RWPE1 (cell line): ENCODE data around the gene CEP128.

ENCODE experiments used
- CTCF ChIA-PET: fragments of 350-600 bp; sonication (Branson Sonifier 250); formaldehyde crosslinking; extraction: SDS; loops from one replicate; lab custom pipeline; 2021; lab: Yijun Ruan, JAX
- POLR2A ChIA-PET: fragments of 400-600 bp; formaldehyde crosslinking; extraction: SDS; loops from one replicate; lab custom pipeline; 2020; ENCODE audit warnings: antibody characterized with exemption; ENCODE audit not compliant: low non-redundant PET; lab: Yijun Ruan, JAX
- DNase-seq: peaks from one replicate; pipeline ENCODE4 v3.0.0; 2012; ENCODE audit warnings: low spot score
- H3K27ac ChIP-seq: fragments of 450-650 bp; 2 replicates; pipeline ENCODE4 v1.5.1; 2017
- TF ChIP-seq, protein P1 (sequence below): fragments of 450-650 bp; conservative IDR thresholded peaks from 2 replicates; pipeline ENCODE4 v1.5.1; 2017; ENCODE audit warnings: low read depth, mild to moderate bottlenecking

The CEP128 gene

DNA sequence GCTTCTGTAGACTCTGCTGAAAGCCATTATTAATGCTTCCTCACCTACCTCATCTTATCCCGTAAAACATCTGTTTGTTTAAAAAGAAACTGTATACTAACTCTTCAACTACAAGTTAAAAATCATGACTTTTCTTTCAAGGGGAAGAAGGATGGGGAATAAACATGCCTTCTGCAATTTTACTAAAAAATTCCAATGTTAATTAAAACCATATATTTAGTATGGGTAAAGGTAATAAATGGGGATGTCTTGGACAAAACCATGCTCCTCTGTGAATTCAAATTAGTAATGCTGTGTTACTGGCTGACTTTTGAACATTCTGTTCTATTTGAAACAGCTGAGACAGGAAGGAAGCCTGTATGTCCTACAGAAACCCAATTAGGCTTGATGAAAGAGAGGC, 419.1 kb downstream of the CEP128 start:
- ChIA-PET CTCF (no interaction called here), POLR2A (no interaction called here)
- DNase-seq = no peak
- TF ChIP-seq, protein P1, sequence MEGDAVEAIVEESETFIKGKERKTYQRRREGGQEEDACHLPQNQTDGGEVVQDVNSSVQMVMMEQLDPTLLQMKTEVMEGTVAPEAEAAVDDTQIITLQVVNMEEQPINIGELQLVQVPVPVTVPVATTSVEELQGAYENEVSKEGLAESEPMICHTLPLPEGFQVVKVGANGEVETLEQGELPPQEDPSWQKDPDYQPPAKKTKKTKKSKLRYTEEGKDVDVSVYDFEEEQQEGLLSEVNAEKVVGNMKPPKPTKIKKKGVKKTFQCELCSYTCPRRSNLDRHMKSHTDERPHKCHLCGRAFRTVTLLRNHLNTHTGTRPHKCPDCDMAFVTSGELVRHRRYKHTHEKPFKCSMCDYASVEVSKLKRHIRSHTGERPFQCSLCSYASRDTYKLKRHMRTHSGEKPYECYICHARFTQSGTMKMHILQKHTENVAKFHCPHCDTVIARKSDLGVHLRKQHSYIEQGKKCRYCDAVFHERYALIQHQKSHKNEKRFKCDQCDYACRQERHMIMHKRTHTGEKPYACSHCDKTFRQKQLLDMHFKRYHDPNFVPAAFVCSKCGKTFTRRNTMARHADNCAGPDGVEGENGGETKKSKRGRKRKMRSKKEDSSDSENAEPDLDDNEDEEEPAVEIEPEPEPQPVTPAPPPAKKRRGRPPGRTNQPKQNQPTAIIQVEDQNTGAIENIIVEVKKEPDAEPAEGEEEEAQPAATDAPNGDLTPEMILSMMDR = no peak
- H3K27ac ChIP-seq = no peak overlapping the region

DNA sequence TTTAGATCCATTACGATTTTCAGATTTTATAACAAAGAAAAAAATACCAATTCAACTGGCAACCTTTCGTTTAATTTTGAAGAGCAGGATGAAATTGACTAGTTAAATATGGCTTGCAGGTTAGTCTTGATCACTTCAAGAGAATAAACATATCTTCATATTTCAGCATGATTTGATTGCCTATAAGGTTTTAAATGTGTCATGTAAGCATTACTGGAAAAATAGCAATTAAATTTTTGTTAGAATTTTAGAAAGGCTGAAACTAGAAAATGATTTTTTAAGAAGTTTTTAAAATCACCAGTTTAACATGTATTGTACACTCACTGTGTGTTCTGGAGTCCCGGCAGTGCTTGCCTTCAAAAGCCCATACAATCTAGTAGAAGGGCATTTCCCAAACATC, 420.1 kb downstream of the CEP128 start:
- TF ChIP-seq, protein P1 = no peak
- DNase-seq = no peak
- POLR2A ChIA-PET = no interaction called here
- CTCF ChIA-PET = no interaction called here
- no peak overlapping the region for H3K27ac ChIP-seq

DNA sequence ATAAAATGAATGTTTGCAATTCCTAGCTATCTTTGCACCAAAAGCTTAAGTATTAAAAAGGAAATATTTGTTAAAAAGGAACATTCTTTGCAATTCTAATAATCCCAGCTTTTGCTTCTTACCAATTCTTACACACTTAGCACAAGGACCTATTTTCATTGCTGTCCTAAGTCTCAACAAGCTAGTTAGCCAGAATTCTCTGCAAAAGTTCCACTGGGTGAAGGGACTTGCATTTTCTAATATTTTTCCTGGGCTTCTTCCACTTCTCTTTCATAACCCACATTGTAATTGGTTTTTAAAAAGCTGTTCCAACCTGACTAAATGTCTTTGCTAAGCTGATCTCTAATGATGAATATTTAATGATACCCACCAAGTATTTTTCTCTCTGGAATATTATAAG, 422.5 kb downstream of the CEP128 start:
- POLR2A ChIA-PET = no interaction called here
- DNase-seq = no peak
- H3K27ac ChIP-seq = no peak overlapping the region
- CTCF ChIA-PET = no interaction called here
- TF ChIP-seq, protein P1 = no peak

DNA sequence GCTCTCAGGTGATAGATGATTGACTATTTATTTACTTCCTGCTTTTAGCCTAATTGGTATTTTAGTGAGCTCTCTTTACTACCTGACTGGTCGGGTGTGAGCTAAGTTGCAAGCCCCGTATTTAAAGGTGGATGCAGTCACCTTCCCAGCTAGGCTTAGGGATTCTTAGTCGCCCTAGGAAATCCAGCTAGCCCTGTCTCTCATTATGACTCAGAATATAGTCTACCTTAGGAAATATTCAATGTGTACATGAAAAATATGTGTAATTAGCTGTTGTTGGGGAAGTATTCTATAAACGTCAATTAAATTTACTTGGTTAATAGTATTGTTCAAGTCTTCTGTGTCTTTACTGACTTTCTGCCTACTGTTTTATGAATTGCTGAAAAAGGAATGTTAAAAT, 423.4 kb downstream of the CEP128 start:
- ChIA-PET POLR2A (no interaction called here), CTCF (interaction anchor here (0.7 kb wide), 1 partner anchor 167 kb away, joined by 3 read pairs; no protein-coding TSS in a partner anchor)
- no peak overlapping the region for H3K27ac ChIP-seq
- no peak for DNase-seq
- TF ChIP-seq, protein P1 = no peak

DNA sequence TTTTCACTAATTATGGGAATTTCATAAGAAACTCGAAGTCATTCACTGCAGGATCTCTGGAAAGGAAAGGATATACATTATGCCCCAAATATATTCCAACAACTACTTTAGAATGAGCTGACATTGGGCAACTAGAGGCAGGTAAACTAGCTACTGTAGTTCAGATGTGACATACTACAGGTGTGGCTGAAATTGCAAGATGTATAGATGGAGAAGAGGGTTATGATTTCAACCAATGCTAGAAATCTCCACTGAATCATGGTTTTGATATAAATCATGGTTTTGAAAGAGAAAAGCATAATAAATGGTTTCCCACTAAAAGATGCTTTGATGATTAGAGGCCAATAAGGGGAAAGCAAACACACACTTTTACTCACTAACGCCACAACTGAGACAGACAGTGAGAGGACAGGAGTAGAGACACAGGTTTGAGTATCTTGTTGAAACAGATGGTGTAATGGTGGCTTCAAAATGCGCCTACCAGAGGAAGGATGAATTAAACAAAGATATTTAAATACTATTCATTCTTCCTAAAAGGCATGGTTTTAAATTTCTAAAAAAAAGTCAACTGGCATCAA, 434.2 kb downstream of the CEP128 start:
- POLR2A ChIA-PET = no interaction called here
- no peak overlapping the region for H3K27ac ChIP-seq
- DNase-seq = no peak
- TF ChIP-seq, protein P1 = no peak
- CTCF ChIA-PET = no interaction called here

DNA sequence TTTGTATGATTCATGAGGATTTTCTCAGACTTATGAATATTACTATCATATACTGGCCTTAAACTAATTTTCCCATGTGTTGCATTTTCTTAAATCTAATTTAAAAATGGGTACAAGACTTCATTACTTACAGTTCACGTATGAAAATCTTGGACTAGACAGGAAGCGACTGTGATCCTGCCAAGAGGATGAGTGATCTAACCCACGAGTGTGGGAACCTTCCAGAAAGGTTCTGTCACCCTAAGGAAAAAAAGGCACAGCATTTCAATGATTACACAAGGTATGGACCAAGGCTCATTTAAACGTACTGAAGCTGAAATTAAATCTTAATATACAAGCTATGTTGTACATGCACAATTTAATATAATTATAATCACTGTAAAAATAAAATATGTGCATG, 436.8 kb downstream of the CEP128 start:
- no peak overlapping the region for H3K27ac ChIP-seq
- POLR2A ChIA-PET = no interaction called here
- DNase-seq = no peak
- CTCF ChIA-PET = no interaction called here
- TF ChIP-seq, protein P1 = no peak
